ENCODE data around the gene ANTXR2. TPM values are rescaled to one million over a fixed set of nuclear protein-coding genes. Genes with fewer than 3 reads are reported as not detected.

Gene ANTXR2
- total and polyA plus RNA-seq, 11 donors, result 7.0 to 76.7 (median 46.6) TPM

DNA sequence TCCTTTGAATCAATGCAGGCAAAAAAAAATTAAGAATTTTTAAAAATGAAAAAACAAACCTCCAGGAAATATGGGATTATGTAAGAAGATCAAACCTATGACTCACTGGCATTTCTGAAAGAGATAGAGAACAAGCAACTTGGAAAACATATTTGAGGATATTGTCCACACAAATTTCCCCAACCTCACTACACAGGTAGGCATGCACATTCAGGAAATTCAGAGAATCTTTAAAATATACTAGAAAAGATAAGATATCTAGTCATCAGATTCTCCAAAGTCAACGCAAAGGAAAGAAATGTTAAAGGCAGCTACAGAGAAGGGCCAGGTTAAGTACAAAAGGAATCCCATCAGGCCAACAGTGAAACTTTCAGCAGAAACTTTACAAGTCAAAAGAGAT, 85.6 kb downstream of the ANTXR2 start:
- 89 to 97% (median 93%) methylated on average over 1 of the region's 1 CpG for WGBS, 4 donors
- intact Hi-C loops (cut with DNase I), result no loop called here
- DNase-seq (no peak), ATAC-seq (no peak)
- peaks cover 0 to 8% (median 0%) of the 10 kb centered on the region in 12 donors for H3K4me1 ChIP-seq
- H3K4me3 ChIP-seq, result no peak overlapping the region
- peaks cover 0 to 15% (median 5%) of the 10 kb centered on the region in 9 donors for H3K36me3 ChIP-seq
- no peaks in the 10 kb centered on the region for H3K27me3 ChIP-seq
- H3K27ac ChIP-seq, result no peak overlapping the region
- peaks cover 0 to 4% (median 0%) of the 10 kb centered on the region in 12 donors for H3K9me3 ChIP-seq
- TF ChIP-seq, protein P1, sequence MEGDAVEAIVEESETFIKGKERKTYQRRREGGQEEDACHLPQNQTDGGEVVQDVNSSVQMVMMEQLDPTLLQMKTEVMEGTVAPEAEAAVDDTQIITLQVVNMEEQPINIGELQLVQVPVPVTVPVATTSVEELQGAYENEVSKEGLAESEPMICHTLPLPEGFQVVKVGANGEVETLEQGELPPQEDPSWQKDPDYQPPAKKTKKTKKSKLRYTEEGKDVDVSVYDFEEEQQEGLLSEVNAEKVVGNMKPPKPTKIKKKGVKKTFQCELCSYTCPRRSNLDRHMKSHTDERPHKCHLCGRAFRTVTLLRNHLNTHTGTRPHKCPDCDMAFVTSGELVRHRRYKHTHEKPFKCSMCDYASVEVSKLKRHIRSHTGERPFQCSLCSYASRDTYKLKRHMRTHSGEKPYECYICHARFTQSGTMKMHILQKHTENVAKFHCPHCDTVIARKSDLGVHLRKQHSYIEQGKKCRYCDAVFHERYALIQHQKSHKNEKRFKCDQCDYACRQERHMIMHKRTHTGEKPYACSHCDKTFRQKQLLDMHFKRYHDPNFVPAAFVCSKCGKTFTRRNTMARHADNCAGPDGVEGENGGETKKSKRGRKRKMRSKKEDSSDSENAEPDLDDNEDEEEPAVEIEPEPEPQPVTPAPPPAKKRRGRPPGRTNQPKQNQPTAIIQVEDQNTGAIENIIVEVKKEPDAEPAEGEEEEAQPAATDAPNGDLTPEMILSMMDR (IDR thresholded peaks at IDR 0.05), result no peak
- no peak for TF ChIP-seq POLR2A (IDR thresholded peaks at IDR 0.05)

DNA sequence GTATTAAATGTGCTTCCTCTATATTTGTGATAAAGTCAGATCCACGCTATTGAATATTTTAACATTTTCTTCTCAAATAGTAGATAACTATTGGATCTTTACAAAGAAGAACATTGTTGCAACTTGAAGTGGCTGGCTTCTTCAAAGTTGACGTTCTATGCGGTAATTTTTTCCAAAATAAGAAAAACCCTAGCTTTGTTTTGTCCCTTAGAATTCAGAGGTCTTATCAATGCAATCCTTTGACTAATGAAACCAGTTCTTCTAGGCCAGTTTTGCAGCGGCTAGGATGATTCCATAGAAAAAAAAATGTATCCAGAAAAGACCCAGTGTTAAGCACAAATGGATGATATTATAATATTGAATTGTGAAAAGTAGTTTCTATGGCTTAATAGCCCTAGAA, 89.6 kb downstream of the ANTXR2 start:
- Histone ChIP-seq H3K4me1 (peaks cover 0 to 8% (median 0%) of the 10 kb centered on the region in 12 donors), H3K36me3 (peaks cover 0 to 29% (median 12%) of the 10 kb centered on the region in 9 donors), H3K4me3 (no peak overlapping the region), H3K9me3 (no peaks in the 10 kb centered on the region), H3K27ac (no peak overlapping the region), H3K27me3 (no peaks in the 10 kb centered on the region)
- no peak for TF ChIP-seq POLR2A (IDR thresholded peaks at IDR 0.05)
- TF ChIP-seq, protein P1 (IDR thresholded peaks at IDR 0.05), result no peak
- intact Hi-C loops (cut with DNase I), result no loop called here
- WGBS, 4 donors, result 92 to 95% (median 93%) methylated on average over 4 of the region's 4 CpGs
- DNase-seq (no peak), ATAC-seq (no peak)

DNA sequence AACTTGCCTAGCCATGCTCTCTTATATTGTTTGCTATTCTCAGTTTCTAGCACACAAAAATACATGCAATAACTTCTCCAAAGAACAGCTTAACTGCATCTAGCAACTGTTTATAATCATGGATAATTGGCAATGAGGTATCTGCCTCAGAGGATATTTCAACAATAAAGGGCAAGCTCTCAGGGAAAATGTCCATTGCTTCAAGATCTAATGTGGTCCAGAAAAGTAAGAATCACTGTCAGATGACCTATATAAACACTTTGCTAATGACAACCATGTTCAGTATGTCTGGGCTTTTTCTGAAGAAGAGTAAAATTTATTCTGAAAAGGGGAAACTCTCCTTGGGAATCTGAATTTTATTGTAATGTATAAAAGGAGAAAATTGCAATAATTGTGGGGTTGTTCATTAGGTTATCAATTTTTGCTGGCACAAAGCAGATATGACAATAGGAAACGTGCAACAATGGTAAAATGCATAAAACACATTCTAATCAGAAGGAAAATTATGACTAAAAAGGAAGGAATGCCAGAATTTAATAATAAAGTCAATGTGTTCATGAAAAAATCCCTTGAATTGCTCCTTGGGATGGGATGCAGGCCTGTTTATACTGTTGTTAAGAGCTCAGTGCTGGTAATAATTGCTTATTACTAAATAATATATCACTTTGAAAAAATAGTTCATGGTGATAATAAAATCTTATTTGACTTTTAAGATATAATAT, 90.3 kb downstream of the ANTXR2 start:
- 65 to 76% (median 69%) methylated on average over 1 of the region's 1 CpG for WGBS, 4 donors
- Histone ChIP-seq H3K4me3 (no peak overlapping the region), H3K36me3 (peaks cover 0 to 34% (median 19%) of the 10 kb centered on the region in 9 donors), H3K4me1 (peaks cover 0 to 7% (median 0%) of the 10 kb centered on the region in 12 donors), H3K9me3 (no peaks in the 10 kb centered on the region), H3K27ac (no peak overlapping the region), H3K27me3 (no peaks in the 10 kb centered on the region)
- DNase-seq (no peak), ATAC-seq (no peak)
- intact Hi-C loops (cut with DNase I), result no loop called here
- TF ChIP-seq, protein P1 (IDR thresholded peaks at IDR 0.05), result no peak
- TF ChIP-seq POLR2A (IDR thresholded peaks at IDR 0.05), result no peak

DNA sequence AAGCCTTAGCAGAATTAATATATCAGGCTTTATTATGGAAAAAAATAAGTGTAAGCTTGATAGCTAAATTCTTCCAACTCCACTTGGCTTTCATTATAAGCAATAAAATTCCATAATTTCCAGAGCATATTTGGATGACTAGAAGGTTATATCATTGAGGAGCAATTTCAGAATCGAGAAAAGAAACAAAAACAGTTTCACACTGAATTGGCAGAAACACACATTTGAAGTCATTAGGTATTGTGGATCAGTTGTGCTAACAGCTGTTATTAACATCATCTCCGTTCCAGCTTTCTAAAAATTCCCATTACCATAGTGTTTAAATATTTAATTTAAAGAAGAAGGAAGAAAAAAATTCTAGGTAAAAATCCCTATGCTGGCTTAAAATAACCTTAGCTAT, 92.6 kb downstream of the ANTXR2 start:
- no peak for DNase-seq
- Histone ChIP-seq H3K9me3 (no peaks in the 10 kb centered on the region), H3K4me3 (no peak overlapping the region), H3K4me1 (no peaks in the 10 kb centered on the region), H3K36me3 (peaks cover 0 to 55% (median 42%) of the 10 kb centered on the region in 9 donors), H3K27ac (no peak overlapping the region), H3K27me3 (no peaks in the 10 kb centered on the region)
- intact Hi-C loops (cut with DNase I), result no loop called here
- no peak for ATAC-seq
- WGBS, 4 donors, result 42 to 56% (median 49%) methylated on average over 2 of the region's 2 CpGs
- TF ChIP-seq POLR2A (IDR thresholded peaks at IDR 0.05), result no peak
- TF ChIP-seq, protein P1 (IDR thresholded peaks at IDR 0.05), result no peak

Measured in heart left ventricle (tissue), 16 donors.